Natural killer cell treated with Interleukin-12 subunit alpha and Interleukin-12 subunit beta and Interleukin-15 and Interleukin-18, amount 100 ng/mL, for 72 hours (primary cell): Measurements from ENCODE around the gene CACNG3. TPM values are rescaled to one million over a fixed set of nuclear protein-coding genes. Genes with fewer than 3 reads are reported as not detected.
"Not testable (repeated sequence)": the region's sequence is repeated elsewhere in the genome, so short reads cannot be mapped to it uniquely, and the experiment has no call there.

ENCODE experiments used
- ATAC-seq, 2 donors: fragments of 150-1000 bp; cut with Tn5 transposase in 1 of 2; sonication (Bioruptor Pico), chemical (Tn5 transposase) in 1 of 2; 2 replicates each; pipeline ENCODE4 v1.10.0; 2021
- DNase-seq: peaks from one replicate; pipeline ENCODE4 v3.0.0; 2022; ENCODE audit warnings: low spot score
- H3K27ac Mint-ChIP-seq, 2 donors: 1 replicate in 1 of 2; 2 replicates in 1 of 2; pipeline ENCODE4 v1.8.0; 2022; ENCODE audit warnings: mixed read lengths in 2 of 2, mild to moderate bottlenecking in 1 of 2, moderate library complexity in 1 of 2
- H3K27me3 Mint-ChIP-seq, 2 donors: 1 replicate in 1 of 2; 2 replicates in 1 of 2; pipeline ENCODE4 v1.8.0; 2022; ENCODE audit warnings: mixed read lengths in 2 of 2
- H3K36me3 Mint-ChIP-seq: one replicate; pipeline ENCODE4 v1.8.0; 2022; ENCODE audit warnings: mixed read lengths
- H3K4me1 Mint-ChIP-seq, 2 donors: 1 replicate in 1 of 2; 2 replicates in 1 of 2; pipeline ENCODE4 v1.8.0; 2022; ENCODE audit warnings: low read depth in 2 of 2, mixed read lengths in 2 of 2, mild to moderate bottlenecking in 1 of 2
- H3K4me3 Mint-ChIP-seq: one replicate; pipeline ENCODE4 v1.8.0; 2022; ENCODE audit warnings: mixed read lengths
- H3K9me3 Mint-ChIP-seq: 2 replicates; pipeline ENCODE4 v1.8.0; 2022; ENCODE audit warnings: mixed read lengths
- total RNA-seq, 2 donors: library from RNA; stranded (reverse); gene quantifications; one replicate each; pipeline ENCODE4 v1.2.3, GENCODE V29; 2022

The CACNG3 gene
- total RNA-seq, 2 donors from 2014 or later, result not detected

- Mint-ChIP-seq H3K4me1 (no peaks in the 10 kb centered on the region), H3K9me3 (no peaks in the 10 kb centered on the region), H3K27ac (no peak overlapping the region), H3K4me3 (no peak overlapping the region), H3K27me3 (peaks cover 33 to 51% of the 10 kb centered on the region in 2 donors), H3K36me3 (no peaks in the 10 kb centered on the region)
- DNase-seq (no peak), ATAC-seq (no peak)
These were observed 33.1 kb downstream of the CACNG3 start for GRCh38 chr16:24289166-24289700.

DNA sequence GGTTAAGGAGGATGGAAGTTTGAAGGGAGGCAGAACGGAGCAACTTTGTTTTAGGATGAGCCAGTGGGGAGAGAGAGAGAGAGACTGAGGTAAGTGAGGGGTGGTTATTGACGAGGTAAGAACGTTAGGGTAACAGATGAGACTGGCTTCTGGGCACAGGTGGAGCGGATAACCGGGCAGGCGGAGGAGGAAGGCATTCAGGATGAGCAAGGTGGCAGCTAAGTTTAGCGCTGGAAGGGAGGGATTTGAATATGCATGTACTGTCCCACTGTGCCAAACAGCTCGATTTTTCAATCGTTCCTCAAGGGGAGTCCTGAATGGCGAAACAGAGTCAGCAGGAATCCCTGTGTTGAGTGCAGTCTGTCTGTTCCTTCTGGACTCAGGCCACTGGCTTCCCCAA lies 35.8 kb downstream of the CACNG3 start:
- Mint-ChIP-seq H3K4me3 (no peak overlapping the region), H3K27me3 (peaks cover 24 to 33% of the 10 kb centered on the region in 2 donors), H3K9me3 (no peaks in the 10 kb centered on the region), H3K4me1 (no peaks in the 10 kb centered on the region), H3K27ac (no peak overlapping the region), H3K36me3 (no peaks in the 10 kb centered on the region)
- DNase-seq (no peak), ATAC-seq (no peak)

- Mint-ChIP-seq H3K4me3 (no peak overlapping the region), H3K27ac (no peak overlapping the region), H3K4me1 (no peaks in the 10 kb centered on the region), H3K27me3 (peaks cover 23 to 46% of the 10 kb centered on the region in 2 donors), H3K36me3 (no peaks in the 10 kb centered on the region), H3K9me3 (no peaks in the 10 kb centered on the region)
- no peak for ATAC-seq
- no peak for DNase-seq
These were observed 38.0 kb downstream of the CACNG3 start for GRCh38 chr16:24294131-24294530.

DNA sequence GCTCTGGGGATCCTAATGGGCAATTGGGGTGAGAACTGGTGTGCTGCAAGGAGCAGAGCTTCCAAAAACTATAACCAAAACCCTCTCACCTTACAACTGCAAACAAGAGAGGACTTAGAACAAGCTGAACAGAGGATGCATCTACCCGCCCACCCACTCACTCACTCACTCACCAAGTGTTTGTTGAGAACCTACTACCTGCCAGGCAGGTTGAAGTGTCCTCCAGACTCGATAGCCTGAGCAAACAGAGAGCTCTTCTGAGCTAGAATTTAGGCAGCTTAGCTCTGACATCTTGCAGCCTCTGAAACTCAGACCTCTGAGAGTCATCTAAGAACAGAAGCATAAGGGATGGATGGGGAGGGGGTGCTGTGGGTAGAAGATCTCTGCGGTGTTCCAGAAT lies 41.2 kb downstream of the CACNG3 start:
- H3K27ac Mint-ChIP-seq, result no peak overlapping the region
- H3K27me3 Mint-ChIP-seq, result peaks cover 27 to 31% of the 10 kb centered on the region in 2 donors
- H3K36me3 Mint-ChIP-seq, result no peaks in the 10 kb centered on the region
- H3K9me3 Mint-ChIP-seq, result no peaks in the 10 kb centered on the region
- no peak overlapping the region for H3K4me3 Mint-ChIP-seq
- ATAC-seq, result no peak
- no peaks in the 10 kb centered on the region for H3K4me1 Mint-ChIP-seq
- no peak for DNase-seq

GRCh38 chr16:24298548-24299167 lies 42.5 kb downstream of the CACNG3 start:
- ATAC-seq (no peak), DNase-seq (no peak)
- Mint-ChIP-seq H3K36me3 (no peaks in the 10 kb centered on the region), H3K4me1 (no peaks in the 10 kb centered on the region), H3K9me3 (no peaks in the 10 kb centered on the region), H3K4me3 (no peak overlapping the region), H3K27ac (no peak overlapping the region), H3K27me3 (peaks cover 17 to 26% of the 10 kb centered on the region in 2 donors)

DNA sequence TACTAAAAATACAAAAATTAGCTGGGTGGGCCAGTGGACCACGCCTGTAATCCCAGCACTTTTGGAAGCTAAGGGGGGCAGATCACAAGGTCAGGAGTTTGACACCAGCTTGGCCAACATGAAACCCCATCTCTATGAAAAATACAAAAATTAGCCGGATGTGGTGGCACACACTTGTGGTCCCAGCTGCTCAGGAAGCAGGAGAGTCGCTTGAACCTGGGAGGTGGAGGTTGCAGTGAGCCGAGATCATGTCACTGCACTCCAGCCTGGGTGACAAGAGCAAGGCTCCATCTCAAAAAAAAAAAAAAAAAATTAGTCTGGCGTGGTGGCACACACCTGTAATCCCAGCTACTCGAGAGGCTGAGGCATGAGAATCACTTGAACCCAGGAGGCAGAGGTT lies 44.6 kb downstream of the CACNG3 start:
- not testable (repeated sequence) for H3K27ac Mint-ChIP-seq, H3K4me1 Mint-ChIP-seq, H3K9me3 Mint-ChIP-seq, ATAC-seq, DNase-seq, H3K4me3 Mint-ChIP-seq, H3K36me3 Mint-ChIP-seq
- H3K27me3 Mint-ChIP-seq, result peaks cover 14 to 22% of the 10 kb centered on the region in 2 donors

- Mint-ChIP-seq H3K27ac (no peak overlapping the region), H3K4me1 (no peaks in the 10 kb centered on the region), H3K9me3 (no peaks in the 10 kb centered on the region), H3K27me3 (peaks cover 17 to 20% of the 10 kb centered on the region in 2 donors), H3K4me3 (no peak overlapping the region), H3K36me3 (no peaks in the 10 kb centered on the region)
- DNase-seq (no peak), ATAC-seq (no peak)
These were observed 46.5 kb downstream of the CACNG3 start for GRCh38 chr16:24302636-24303035.

DNA sequence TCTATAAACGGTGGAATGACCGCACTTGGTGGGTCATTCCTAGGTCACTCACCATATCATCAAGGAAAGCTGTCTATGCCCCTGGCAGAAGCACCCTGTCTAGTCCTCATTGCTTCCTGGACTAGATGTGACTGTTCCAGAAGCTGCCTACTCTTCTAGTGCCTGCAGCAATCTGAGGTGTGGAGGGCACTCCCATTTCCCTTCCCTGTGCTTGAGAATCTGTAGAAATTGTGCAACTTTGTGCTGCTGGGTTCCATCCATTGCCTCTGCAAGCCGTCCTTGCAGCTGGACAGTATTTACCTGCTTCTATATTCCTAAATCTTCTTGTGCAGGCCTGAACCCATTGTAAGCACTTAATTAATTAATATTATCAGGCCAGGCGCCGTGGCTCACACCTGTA lies 52.1 kb downstream of the CACNG3 start:
- no peak for ATAC-seq
- DNase-seq, result no peak
- H3K4me3 Mint-ChIP-seq, result no peak overlapping the region
- H3K27me3 Mint-ChIP-seq, result peaks cover 10 to 20% of the 10 kb centered on the region in 2 donors
- no peaks in the 10 kb centered on the region for H3K36me3 Mint-ChIP-seq
- H3K4me1 Mint-ChIP-seq, result no peaks in the 10 kb centered on the region
- no peaks in the 10 kb centered on the region for H3K9me3 Mint-ChIP-seq
- no peak overlapping the region for H3K27ac Mint-ChIP-seq

- ATAC-seq, result no peak
- no peak for DNase-seq
- H3K27ac Mint-ChIP-seq, result no peak overlapping the region
- H3K9me3 Mint-ChIP-seq, result no peaks in the 10 kb centered on the region
- H3K27me3 Mint-ChIP-seq, result peaks cover 10 to 18% of the 10 kb centered on the region in 2 donors
- no peaks in the 10 kb centered on the region for H3K36me3 Mint-ChIP-seq
- H3K4me3 Mint-ChIP-seq, result no peak overlapping the region
- no peaks in the 10 kb centered on the region for H3K4me1 Mint-ChIP-seq
These were observed 53.4 kb downstream of the CACNG3 start for GRCh38 chr16:24309258-24310142.

- no peaks in the 10 kb centered on the region for H3K4me1 Mint-ChIP-seq
- no peak overlapping the region for H3K27ac Mint-ChIP-seq
These were observed 59.2 kb downstream of the CACNG3 start for GRCh38 chr16:24315343-24315742.

DNA sequence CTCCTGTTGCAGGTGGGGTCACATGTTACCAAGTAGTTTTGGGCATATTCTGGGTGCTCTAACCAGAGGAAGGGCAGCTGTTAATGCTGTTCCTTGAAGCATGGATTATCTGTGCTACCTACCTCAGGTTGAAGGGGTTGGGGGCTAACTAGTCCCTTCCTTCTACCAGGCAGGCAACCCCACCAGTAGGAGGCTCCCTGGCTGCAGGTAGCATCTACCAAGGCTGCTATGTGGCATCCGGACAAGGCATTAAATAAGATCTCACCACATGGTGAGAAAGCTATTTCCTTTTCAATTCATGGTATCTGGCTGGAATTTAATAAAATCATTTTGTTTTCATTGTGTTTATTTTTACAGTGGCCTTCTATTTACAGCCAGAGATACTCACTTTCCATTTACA lies 62.5 kb downstream of the CACNG3 start:
- H3K4me1 Mint-ChIP-seq, result no peaks in the 10 kb centered on the region

More at GRCh38 chr16:24315343-24315742, 59.2 kb downstream of the CACNG3 start:
- Mint-ChIP-seq H3K9me3 (no peaks in the 10 kb centered on the region), H3K4me3 (no peak overlapping the region), H3K27me3 (peaks cover 15 to 31% of the 10 kb centered on the region in 2 donors), H3K36me3 (no peaks in the 10 kb centered on the region)
- ATAC-seq, result no peak
- no peak for DNase-seq

DNA sequence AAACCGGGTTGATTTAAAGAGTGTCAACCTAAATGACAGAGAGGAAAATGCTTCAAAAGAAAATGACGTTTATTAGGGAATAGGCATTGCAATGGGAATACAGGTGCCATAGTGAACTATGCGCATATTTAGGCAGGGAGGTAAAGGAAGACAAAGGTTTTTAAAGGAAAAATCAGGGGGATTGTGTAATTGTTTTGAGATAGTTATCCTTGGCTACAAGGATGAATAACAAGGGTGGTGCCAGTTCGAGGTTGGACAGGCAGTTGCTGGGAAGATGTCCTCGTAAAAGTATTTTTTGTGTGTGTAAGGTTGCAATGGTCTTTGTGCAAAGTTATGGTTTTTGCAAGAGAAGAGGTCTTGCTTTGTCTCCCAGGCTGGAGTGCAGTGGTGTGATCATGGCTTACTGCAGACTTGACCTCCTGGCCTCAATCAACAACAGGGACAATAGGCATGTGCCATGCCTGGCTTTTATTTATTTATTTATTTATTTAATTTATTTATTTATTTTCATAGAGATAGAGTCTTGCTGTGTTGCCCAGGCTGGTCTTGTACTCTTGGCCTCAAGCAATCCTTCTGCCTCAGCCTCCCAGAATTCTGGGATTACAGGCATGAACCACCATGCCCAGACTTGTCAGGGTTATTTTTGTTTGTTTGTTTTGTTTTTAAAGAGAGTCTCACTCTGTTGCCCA lies 63.1 kb downstream of the CACNG3 start:
- Mint-ChIP-seq H3K4me1 (no peaks in the 10 kb centered on the region), H3K27me3 (peaks cover 24 to 35% of the 10 kb centered on the region in 2 donors), H3K4me3 (no peak overlapping the region), H3K27ac (no peak overlapping the region), H3K36me3 (no peaks in the 10 kb centered on the region), H3K9me3 (no peaks in the 10 kb centered on the region)
- no peak for DNase-seq
- no peak for ATAC-seq

More for the DNA sequence above, 62.5 kb downstream of the CACNG3 start:
- Mint-ChIP-seq H3K9me3 (no peaks in the 10 kb centered on the region), H3K36me3 (no peaks in the 10 kb centered on the region), H3K27ac (no peak overlapping the region), H3K27me3 (peaks cover 22 to 32% of the 10 kb centered on the region in 2 donors), H3K4me3 (no peak overlapping the region)
- ATAC-seq, result no peak
- no peak for DNase-seq

- no peak overlapping the region for H3K4me3 Mint-ChIP-seq
These were observed 66.0 kb downstream of the CACNG3 start for GRCh38 chr16:24322106-24322505.

More at GRCh38 chr16:24322106-24322505, 66.0 kb downstream of the CACNG3 start:
- DNase-seq (no peak), ATAC-seq (no peak)
- Mint-ChIP-seq H3K9me3 (no peaks in the 10 kb centered on the region), H3K4me1 (no peaks in the 10 kb centered on the region), H3K27ac (no peak overlapping the region), H3K27me3 (peaks cover 22 to 29% of the 10 kb centered on the region in 2 donors), H3K36me3 (no peaks in the 10 kb centered on the region)
